Stimulated activated CD8-positive, alpha-beta memory T cell treated with anti-CD3 and anti-CD28 coated beads, Interleukin-4, amount 100 ng/mL, for 4 hours (primary cell): ENCODE results near the gene ADK.
"Not testable (repeated sequence)": the region's sequence is repeated elsewhere in the genome, so short reads cannot be mapped to it uniquely, and the experiment has no call there.

Experiments used
- DNase-seq, 2 donors: peaks; one replicate each; pipeline ENCODE4 v3.0.0-alpha.2; 2020; ENCODE audit warnings: low read depth in 2 of 2, low spot score in 1 of 2

Gene ADK

DNA sequence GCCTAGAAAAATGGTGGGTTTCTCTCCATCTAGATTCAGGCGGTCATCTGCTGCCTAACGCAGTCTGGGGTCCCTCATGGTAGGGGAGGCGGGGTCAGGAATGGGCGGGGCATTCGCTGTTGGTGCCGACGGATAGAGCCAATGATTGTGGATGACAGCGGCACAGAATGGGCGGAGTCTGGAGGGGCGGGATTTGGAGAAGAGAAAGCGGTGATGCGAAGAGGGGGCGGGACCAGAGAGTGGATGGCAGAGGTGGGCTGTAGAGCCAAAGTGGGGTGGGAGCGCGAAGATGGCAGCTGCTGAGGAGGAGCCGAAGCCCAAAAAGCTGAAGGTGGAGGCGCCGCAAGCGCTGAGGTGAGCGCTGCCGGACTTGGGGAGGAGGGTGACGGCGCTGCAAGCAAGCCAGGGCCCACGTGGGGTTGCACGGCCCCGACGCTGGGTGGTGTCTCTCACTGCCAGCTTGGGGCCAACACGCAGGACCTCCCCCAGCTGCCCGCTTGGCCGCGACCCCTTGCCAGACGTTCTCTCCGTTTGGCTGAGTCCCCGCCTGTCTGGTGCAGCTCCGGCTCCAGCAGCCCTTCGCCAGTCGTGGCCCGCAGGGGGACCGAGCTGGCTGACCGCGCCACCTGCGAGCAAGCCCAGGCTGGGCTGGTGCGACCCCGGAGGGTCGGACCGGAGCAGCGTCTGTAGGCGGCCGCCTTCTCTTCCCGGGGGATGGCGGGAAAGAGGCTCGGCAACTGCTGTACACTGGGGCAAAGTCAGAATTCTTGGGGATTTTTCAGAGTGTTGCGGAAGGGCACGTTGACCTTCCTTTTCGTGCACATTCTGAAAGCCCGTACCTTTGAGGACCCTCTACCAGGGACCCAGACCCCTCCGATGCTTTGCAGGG is at the start of gene ADK:
Gene ADK, plus strand, starts transcription at position 232 of the 889 bp plus-strand sequence. Its CDS starts 58 bp downstream, at position 290.
- peak; percentile 100 for DNase-seq

DNA sequence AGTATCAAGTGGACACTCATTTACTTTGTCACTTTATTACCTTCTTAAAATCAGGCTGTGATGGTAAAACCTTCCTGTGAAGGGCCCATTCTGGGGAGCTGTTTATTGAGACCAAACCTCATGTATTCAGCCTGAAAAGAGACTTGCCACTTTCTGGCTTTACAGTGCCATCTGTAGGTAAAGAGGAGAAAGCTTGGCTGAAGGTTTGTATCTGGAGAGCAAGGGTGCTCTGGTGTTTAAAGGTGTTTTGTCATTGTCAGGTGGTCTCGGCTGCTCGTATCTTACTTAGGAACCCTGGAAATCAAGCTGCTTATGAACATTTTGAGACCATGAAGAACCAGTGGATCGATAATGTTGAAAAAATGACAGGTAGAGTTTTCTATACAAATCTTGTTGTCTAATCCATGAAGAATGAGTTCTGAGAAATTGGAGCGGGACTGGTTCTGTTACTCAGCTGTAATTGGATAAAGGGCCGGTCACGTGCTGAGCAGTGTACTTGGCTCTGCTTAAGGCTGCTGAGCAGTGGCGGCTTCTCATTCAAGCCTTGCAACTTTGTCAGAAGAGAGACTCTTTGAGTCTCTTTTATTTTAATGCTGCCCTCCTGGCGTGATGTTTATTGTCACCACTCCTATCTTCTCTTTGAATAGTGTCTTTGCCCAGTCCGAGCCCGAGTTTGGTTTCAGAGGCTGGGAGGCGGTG is 47.3 kb upstream of the ADK start:
- no peak for DNase-seq

DNA sequence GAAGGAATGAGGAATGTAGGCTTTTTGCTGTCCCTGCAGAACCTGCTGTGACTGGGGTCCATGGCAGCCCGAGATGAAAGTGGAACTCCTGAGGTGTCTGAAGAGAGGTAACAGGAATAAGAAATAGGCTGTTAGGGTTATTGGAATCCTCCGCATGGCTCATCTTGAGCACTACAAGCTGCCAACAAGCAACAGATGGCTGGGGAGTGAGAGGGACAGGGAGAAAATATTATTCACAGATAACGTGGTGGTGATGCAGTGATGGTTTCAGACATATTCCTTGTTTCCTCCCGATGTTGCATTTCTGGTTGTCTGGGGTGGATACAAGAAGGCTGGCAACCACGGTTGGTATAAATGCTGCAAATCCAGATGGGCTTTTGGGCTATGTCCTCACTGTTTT is 46.5 kb upstream of the ADK start:
- no peak for DNase-seq

DNA sequence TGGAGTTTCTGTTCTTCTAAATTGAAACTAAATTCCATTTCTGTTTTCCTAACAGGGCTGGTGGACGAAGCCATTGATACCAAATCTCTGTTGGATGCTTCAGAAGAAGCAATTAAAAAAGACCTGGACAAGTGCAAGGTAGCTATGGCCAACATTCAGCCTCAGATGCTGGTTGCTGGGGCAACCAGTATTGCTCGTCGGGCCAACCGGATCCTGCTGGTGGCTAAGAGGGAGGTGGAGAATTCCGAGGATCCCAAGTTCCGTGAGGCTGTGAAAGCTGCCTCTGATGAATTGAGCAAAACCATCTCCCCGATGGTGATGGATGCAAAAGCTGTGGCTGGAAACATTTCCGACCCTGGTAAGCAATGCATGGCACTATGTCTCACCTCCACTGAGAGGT is 46.0 kb upstream of the ADK start:
- DNase-seq = no peak

DNA sequence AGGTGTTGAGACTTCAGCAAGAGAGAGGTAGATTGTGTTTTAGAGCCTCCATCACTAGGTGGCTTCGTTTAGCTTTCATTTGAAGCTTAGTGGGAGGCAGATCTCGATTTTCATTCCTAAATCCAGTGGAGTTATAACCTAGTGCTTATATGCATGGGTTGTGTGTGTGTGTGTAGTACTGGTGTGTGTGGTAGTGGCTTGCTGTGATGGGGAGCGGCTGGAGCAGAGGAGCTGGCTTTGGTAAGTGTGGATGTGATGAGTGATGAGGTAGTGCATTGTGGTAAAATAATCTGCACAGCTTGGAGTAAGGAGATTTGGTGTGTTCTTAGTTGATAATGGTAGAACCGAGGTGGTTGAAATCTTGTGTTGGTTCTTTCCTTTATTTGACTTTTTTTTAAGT is 43.6 kb upstream of the ADK start:
- no peak for DNase-seq

DNA sequence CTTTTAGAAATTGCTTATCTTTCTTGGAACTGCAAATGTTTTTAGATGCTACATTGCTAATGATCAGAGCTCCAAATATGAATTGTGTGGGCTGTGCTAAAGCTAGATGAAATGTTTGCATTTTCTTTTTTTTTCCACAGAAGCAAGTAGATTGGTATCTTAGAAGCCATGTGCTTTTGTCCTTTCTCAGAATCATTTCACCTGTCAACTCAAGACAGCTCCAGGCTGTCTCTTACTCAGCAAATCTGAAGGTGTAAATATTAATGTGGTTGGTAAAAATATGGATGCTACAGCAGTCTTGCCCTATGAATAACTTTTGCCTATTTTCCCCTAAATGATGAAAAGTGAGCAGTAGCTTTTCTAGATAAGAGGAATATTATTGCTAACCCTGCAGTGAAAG is 41.6 kb upstream of the ADK start:
- DNase-seq = no peak

DNA sequence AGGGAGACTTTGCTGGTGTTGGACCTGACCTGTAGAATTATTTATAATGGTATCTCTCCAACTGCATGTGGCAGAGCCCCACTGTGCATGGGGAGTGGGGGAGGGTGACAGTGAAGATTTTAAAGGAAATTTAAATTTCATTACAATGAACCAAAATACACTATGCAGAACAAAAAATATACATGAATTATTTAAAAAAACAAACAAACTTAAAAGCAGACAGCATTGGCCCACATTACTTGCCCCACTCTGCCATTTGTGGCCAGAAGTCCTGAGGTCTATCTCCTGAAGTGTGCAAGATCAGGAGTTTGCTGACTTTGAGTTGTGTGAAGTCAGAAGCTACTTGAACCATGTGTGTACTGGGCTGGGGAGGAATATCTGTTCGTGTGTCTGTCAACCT is 40.9 kb upstream of the ADK start:
- DNase-seq = no peak

DNA sequence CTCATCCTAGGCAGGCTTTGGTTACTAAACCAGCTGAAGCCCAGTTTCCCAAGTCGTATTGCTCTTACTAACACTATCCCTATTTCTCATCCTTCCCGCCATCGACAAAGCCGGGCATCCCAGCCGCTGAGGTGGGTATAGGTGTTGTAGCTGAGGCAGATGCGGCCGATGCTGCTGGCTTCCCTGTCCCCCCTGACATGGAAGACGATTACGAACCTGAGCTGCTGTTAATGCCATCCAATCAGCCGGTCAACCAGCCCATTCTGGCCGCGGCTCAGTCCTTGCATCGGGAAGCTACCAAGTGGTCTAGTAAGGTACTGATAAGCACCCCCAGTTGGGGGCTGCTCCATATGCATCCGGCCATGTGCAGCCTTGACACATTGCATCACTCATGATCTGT is 39.2 kb upstream of the ADK start:
- DNase-seq = no peak

DNA sequence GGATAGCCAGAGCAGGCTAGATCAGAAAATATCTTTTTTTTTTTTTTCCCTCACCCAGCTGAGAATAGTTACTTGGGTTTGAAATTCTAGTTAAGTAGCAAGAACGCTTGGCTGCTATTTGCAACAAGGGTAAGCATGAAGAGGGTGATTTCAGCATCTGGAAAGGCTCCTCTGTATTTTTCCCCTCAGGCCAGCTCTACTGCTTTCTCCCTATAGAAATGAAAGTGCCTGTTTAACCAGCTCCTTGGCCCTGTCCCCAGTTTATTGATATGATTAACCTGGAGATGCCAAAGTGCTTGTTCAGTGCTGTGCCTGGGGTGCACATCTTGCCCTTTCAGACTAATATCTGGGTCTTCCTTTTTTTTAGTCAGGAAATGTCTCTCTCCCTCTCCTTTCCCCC is 37.5 kb upstream of the ADK start:
- no peak for DNase-seq

DNA sequence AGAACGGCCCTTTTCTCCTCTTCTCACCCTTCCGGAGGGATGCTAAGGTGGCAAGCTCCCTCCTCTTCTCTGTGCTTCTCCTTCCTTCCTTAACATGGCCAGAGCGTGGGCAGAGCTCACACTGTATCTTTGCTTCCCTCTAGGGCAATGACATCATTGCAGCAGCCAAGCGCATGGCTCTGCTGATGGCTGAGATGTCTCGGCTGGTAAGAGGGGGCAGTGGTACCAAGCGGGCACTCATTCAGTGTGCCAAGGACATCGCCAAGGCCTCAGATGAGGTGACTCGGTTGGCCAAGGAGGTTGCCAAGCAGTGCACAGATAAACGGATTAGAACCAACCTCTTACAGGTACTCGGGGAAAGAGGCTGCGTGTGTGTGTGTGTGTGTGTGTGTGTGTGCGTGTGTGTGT is 37.0 kb upstream of the ADK start:
- DNase-seq = no peak

DNA sequence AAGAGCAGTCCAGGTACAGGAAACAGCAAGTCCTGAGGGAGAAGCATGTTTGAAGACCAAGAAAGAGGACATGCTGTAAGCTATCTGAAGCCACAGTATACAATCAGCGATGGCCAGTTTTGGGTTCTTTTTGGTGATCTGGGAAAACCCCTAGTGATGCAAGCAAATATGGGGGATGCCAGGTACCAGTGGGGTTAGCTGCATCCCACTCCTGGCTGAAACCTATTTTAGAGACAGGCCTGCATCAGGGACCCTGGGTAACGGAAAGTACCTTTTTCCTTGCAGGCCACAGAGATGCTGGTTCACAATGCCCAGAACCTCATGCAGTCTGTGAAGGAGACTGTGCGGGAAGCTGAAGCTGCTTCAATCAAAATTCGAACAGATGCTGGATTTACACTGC is 33.3 kb upstream of the ADK start:
- DNase-seq = no peak

DNA sequence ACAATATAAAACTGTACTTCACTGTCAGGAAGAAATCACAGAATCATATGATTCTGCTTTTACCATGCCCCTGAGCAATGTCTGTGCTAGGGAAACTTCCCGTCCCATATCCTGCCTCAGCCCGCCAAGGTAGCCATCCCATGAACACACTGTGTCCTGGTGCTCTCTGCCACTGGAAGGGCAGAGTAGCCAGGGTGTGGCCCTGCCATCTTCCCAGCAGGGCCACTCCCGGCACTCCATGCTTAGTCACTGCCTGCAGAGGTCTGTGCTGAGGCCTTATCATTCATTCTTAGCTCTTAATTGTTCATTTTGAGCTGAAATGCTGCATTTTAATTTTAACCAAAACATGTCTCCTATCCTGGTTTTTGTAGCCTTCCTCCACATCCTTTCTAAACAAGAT is 32.2 kb upstream of the ADK start:
- no peak for DNase-seq

DNA sequence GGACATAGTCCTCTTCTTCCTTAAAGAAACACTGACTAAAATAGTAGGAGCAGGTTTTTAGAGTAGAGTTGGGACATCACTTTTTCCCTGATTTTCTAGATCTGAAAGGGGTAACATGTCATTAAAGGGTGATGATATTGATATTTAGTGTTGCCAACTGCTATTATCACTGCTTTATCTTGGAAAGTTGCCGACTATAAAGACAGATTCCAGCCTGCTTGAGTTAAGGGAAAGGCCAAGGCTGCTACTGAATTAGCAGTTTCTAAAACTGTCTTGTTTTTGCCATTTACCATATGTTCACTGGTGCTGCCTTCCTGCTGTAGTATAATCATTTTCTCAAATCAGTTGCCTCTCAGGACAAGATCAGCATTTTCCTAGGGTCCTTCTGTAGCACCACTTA is 30.1 kb upstream of the ADK start:
- no peak for DNase-seq

DNA sequence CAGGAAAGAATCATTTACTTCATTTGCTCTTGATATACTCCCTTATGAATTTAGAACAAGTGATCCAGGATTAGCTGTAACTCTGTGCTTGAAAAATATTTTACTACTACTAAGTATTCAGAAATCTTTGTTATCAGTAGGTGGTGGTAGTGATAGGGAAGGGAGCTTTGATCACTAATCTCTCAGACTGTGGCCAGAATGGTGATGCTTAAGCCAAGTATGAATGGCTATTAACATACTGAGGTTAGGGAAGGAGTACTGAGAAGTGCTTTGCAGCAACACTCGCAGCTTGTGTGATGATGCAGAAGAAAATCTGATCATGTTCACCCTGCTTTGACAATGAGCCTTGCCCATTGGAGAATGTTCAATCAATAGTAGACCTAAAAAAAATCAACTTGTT is 29.7 kb upstream of the ADK start:
- no peak for DNase-seq

DNA sequence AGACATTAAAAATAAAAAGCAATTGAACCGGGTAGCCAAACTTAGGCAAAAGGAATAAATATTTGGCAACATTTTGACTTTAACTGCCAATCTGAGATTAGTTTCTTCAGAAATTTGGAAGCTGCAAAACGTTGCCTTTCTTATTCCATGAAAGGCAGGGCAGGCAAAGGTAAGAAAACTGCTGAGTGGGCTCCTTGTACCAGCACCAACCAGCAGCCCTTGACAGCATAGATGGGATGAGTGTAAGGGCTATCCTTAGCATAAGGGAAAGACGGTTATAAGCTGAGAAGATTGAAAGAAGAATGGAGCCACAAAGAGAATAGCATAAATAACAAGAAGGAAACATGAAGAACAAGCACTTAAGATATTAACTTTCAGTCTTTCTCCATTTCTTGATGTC is 29.0 kb upstream of the ADK start:
- no peak for DNase-seq

DNA sequence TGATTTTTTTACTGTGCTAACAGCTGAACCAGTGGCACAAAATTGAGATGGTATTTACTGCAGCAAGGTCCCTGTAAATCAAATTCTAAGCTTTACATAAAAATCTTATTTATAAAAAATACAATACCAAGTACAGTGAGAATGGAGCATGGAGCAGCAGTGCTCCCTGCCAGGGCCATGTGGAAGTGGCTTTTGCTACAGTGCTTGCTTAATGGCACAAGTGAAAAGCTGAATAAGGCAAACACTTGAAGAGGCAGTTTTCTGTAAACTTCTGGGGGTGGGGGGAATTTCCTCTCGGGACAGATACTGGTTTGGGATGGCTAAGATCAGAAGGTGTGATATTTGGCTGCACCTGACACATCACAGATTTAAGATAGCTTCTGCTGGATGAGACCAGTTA is 27.9 kb upstream of the ADK start:
- no peak for DNase-seq

DNA sequence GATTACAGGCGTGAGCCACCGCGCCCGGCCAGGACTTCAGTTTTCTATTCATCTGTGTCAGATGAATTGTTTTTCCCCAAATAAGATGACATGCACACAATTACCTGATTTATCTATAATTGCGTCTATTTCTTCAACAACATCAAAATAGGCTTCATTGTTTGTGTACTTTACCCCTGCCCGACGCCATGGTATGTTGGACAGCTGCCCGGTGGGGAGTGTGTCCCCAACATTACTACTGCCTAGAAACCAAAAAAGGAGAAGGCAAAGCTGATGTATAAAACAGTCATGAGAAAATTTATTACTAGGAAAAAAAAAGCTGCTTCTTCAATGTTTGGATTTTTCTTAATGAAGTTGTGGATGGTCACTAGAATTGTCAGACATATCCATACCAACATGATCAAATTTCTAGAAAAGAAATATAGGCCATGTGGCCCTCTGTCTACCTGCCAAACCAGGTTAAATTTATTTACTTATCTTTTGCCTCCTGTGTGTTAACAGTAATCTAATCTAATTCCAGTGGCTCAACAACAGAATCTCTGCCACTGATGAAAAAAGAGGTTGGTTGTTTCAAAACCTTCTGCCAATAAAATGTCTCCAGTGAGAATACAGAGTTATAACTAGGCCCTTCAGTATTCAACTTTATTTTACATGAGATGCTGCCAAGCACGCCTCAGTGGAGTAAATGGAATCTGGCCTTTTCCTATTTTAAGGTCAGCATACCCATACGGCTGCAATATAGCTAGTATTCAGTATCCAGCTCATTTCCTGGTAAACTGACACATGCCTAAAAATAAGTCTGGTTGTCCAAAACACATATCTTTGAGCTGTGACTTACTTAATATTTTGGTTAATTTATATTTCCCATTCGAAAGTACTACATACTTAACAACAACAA is 16.8 kb upstream of the ADK start:
- no peak for DNase-seq

DNA sequence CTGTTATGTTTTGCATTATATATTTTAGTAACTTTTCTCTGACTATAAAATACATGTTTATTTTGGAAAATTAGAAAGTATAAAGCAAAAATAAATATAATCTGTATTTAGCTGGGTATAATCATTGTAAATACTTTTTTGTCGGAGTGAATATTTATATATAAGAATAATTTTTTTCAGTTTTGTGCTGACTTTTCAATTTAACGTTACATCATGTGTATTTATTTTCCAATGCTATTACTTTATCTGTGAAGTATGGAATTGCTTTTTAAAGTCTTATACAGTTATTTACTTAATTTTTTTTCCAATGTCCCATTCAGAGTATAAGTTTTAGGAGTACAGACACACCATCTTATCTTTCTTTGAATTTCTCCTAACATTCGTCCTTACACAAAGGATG is 15.6 kb upstream of the ADK start:
- no peak for DNase-seq

DNA sequence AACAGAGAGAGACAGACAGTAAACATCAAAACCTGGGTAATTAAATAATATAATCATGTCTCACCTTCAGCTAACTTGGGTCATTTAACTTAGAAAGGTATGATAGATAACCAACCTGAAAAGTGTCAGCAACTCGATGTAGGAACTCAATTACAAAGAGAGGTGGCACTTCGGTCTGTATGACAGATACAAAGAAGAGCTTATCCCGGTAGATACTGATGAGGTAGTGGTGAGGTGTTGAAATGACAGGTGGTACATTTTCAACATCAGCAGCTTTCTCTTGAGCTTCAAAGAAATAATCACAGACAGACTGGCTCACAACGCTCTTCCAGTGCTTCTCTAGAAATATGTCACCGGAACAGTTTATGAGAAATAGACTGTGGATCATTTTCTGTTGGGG is 13.0 kb upstream of the ADK start:
- DNase-seq = no peak

DNA sequence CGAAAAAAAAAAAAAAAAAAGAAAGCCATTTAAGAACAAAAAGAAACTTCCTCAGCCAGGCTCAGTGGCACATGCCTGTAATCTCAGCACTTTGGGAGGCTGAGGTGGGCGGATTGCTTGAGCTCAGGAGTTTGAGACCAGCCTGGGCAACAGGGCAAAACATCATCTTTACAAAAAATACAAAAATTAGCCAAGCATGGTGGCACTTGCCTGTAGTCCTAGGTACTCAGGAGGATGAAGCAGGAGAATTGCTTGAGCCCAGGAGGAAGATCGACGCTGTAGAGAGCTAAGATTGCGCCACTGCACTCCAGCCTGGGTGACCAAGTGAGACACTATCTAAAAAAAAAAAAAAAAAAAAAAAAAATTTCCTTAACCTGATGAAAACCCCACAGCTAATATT is 12.4 kb upstream of the ADK start:
- DNase-seq = not testable (repeated sequence)

DNA sequence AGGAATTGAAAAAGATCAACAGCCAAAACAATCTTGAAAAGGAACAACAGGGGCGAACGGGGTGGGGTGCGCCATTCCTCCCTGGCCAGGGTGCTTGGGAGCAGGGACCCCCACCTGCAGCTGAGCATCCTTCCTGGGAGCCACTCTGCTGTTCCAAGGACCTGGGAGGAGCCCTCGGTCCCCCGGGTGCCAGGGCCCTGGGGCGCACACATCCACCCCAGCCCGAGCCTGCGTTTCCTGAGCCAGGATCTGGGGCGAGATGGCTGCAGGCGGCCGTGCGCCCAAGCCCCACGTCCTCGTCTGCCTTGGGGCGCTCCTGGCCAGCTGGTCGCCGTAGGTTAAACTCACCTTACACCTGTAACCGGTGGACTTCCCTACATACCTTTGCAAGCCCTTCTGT is 11.0 kb upstream of the ADK start:
- DNase-seq = no peak

DNA sequence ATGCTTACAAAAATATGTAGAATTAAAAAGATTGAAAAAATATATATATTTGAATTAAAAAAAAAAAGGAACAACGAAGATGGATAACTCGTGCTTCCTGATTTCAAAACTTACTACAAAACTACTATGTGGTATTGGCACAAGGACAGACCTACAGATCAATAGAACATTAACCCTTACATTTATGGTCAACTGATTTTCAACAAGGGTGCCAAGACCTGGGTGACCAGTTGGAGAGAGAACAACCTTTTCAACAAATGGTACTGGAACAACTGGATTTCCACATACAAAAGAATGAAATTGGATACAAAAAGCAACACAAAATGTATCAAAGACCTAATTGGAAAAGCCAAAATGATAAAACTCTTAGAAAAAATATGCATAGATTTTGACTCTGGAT is 10.5 kb upstream of the ADK start:
- DNase-seq = no peak
